ENCODE data around the gene NPAS4. TPM values are rescaled to one million over a fixed set of nuclear protein-coding genes. Genes with fewer than 3 reads are reported as not detected.
A peak's percentile ranks its signal among the peaks of the same experiment; 100 is the strongest.

NPAS4 gene
- total RNA-seq, 4 donors from 2014 or later: 0.27 to 2.6 (median 0.93) TPM; not detected in 1

- ATAC-seq: peak; percentile 89
- Histone ChIP-seq H3K27me3 (peaks cover 17% of the 10 kb centered on the region), H3K4me3 (peak overlapping the region in 1 of 2 donors; percentile 28), H3K9me3 (no peaks in the 10 kb centered on the region), H3K4me1 (peaks cover 0 to 10% (median 0%) of the 10 kb centered on the region in 3 donors), H3K27ac (peak overlapping the region in 1 of 4 donors; percentile 34), H3K36me3 (no peaks in the 10 kb centered on the region)
- TF ChIP-seq CTCF (IDR thresholded peaks at IDR 0.05) (peak; percentile 75 to 95 (median 86)), POLR2AphosphoS5 (IDR thresholded peaks at IDR 0.05) (no peak)
- WGBS, 2 donors (ENCODE audit: low coverage in 1 of 2): 10 to 28% methylated on average over 6 to 10 of the region's 20 CpGs
Observed at GRCh38 chr11:66386171-66387069, 34.4 kb upstream of the NPAS4 start.

GRCh38 chr11:66388780-66389386 is 32.0 kb upstream of the NPAS4 start:
- Histone ChIP-seq H3K4me1 (peaks cover 0 to 11% (median 0%) of the 10 kb centered on the region in 3 donors), H3K36me3 (no peaks in the 10 kb centered on the region), H3K27me3 (peaks cover 6% of the 10 kb centered on the region), H3K4me3 (no peak overlapping the region), H3K9me3 (no peaks in the 10 kb centered on the region), H3K27ac (no peak overlapping the region)
- 23 to 30% methylated on average over 6 to 8 of the region's 8 CpGs for WGBS, 2 donors (ENCODE audit: low coverage in 1 of 2)
- ATAC-seq: peak; percentile 32
- TF ChIP-seq CTCF (IDR thresholded peaks at IDR 0.05): peak; percentile 26 to 78 (median 51)
- no peak for TF ChIP-seq POLR2A (IDR thresholded peaks at IDR 0.05)

DNA sequence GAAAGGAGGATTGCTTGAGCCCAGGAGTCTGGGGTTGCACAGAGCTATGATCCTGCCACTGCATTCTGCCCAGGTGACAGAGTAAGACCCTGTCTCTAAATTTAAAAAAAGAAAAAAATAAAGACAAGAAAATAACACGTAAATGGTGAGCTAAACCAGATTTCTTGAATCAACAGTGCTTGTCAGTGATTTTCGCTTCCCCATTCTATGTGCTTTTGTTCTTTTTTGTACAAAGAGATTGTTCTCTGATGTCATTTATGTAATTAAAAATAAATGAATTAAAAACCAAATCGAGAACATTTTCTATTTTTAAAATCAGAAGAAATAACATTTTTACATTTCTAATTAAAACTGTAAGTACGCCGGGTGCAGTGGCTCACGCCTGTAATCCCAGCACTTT is 29.5 kb upstream of the NPAS4 start:
- Histone ChIP-seq H3K4me1 (peaks cover 0 to 10% (median 0%) of the 10 kb centered on the region in 3 donors), H3K4me3 (no peak overlapping the region), H3K9me3 (no peaks in the 10 kb centered on the region), H3K27ac (no peak overlapping the region), H3K27me3 (no peaks in the 10 kb centered on the region), H3K36me3 (no peaks in the 10 kb centered on the region)
- TF ChIP-seq CTCF (IDR thresholded peaks at IDR 0.05) (no peak), EP300 (IDR thresholded peaks at IDR 0.05) (no peak), POLR2AphosphoS5 (IDR thresholded peaks at IDR 0.05) (no peak)
- ATAC-seq: no peak
- 76 to 79% methylated on average over 6 of the region's 6 CpGs for WGBS, 2 donors (ENCODE audit: low coverage in 1 of 2)

GRCh38 chr11:66393954-66394353 is 26.9 kb upstream of the NPAS4 start:
- H3K9me3 ChIP-seq: no peaks in the 10 kb centered on the region
- TF ChIP-seq EP300 (IDR thresholded peaks at IDR 0.05) (no peak), CTCF (IDR thresholded peaks at IDR 0.05) (no peak), POLR2A (IDR thresholded peaks at IDR 0.05) (no peak), POLR2AphosphoS5 (IDR thresholded peaks at IDR 0.05) (no peak)
- peaks cover 0 to 5% (median 0%) of the 10 kb centered on the region in 3 donors for H3K4me1 ChIP-seq
- H3K4me3 ChIP-seq: no peak overlapping the region
- H3K27me3 ChIP-seq: no peaks in the 10 kb centered on the region
- no peaks in the 10 kb centered on the region for H3K36me3 ChIP-seq
- no peak for ATAC-seq
- no peak overlapping the region for H3K27ac ChIP-seq
- 60 to 70% methylated on average over 2 to 3 of the region's 3 CpGs for WGBS, 2 donors (ENCODE audit: low coverage in 1 of 2)

All from gastroesophageal sphincter (tissue), 4 donors.